ENCODE measurements around the gene TBC1D23. TPM values are rescaled to one million over a fixed set of nuclear protein-coding genes. Genes with fewer than 3 reads are reported as not detected.

TBC1D23 gene
- total and polyA plus RNA-seq, 2 experiments from 2014 or later, result 27.1 to 61.9 TPM

DNA sequence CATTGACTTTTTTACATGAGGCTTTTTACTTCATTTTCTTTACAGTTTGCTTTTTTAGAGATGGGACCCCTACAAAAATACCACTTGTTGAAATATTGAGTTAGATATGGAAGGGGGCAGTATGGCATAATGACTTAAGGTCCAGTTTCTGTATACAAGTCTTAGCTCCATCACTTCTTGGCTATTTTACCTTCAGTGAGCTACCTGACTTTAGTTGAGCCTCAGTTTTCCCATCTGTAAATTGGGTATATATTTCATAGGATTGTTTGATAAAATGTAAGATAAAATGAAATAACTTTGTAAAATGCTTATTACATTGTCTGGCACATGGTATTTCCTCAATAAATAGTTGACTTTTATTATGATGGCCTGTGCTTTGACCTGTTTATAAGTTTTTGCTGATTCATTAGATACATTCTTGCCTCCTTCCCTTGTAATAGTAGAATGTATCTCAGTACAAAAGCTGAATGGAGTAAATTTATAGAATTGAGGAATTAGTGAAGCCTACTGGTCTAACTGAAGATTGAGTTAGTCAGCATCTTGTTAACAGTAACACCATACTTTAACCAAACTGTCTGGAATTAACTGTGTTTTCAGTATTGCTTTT is 27.6 kb downstream of the TBC1D23 start:
- Histone ChIP-seq H3K9me2 (replicated peaks; ENCODE audit: insufficient read depth) (no peaks in the 10 kb centered on the region), H2AFZ (no peak overlapping the region), H3K79me2 (no peaks in the 10 kb centered on the region), H3K4me2 (no peak overlapping the region), H3K36me3 (replicated peaks; ENCODE audit: insufficient read depth, low read depth) (no peaks in the 10 kb centered on the region), H3K27ac (no peak overlapping the region), H3K9me3 (ENCODE audit: low read depth) (no peaks in the 10 kb centered on the region), H3K4me1 (ENCODE audit: insufficient read depth) (no peaks in the 10 kb centered on the region), H3K27me3 (no peaks in the 10 kb centered on the region), H3K4me3 (no peak overlapping the region), H4K20me1 (ENCODE audit: insufficient read depth, poor library complexity, severe bottlenecking) (no peaks in the 10 kb centered on the region)
- no peak for TF ChIP-seq EZH2phosphoT487 (IDR thresholded peaks at IDR 0.05; ENCODE audit: low read depth, severe bottlenecking, unreplicated experiment)
- DNase-seq (ENCODE audit: low spot score), result no peak

GRCh38 chr3:100289339-100289738 is 28.5 kb downstream of the TBC1D23 start:
- H4K20me1 ChIP-seq (ENCODE audit: insufficient read depth, poor library complexity, severe bottlenecking), result no peaks in the 10 kb centered on the region

GRCh38 chr3:100295089-100295488 is 34.3 kb downstream of the TBC1D23 start:
- no peaks in the 10 kb centered on the region for H4K20me1 ChIP-seq (ENCODE audit: insufficient read depth, poor library complexity, severe bottlenecking)
- H3K36me3 ChIP-seq (replicated peaks; ENCODE audit: insufficient read depth, low read depth), result no peaks in the 10 kb centered on the region
- H3K4me2 ChIP-seq, result no peak overlapping the region
- H3K4me3 ChIP-seq, result no peak overlapping the region
- H3K9me2 ChIP-seq (replicated peaks; ENCODE audit: insufficient read depth), result no peaks in the 10 kb centered on the region
- H3K27ac ChIP-seq, result no peak overlapping the region
- TF ChIP-seq EZH2 (IDR thresholded peaks at IDR 0.05; ENCODE audit: borderline replicate concordance), result no peak
- TF ChIP-seq EZH2phosphoT487 (IDR thresholded peaks at IDR 0.05; ENCODE audit: low read depth, severe bottlenecking, unreplicated experiment), result no peak
- no peak for TF ChIP-seq CTCF (IDR thresholded peaks at IDR 0.05; ENCODE audit: poor library complexity)
- H3K79me2 ChIP-seq, result no peaks in the 10 kb centered on the region
- no peak overlapping the region for H2AFZ ChIP-seq
- no peaks in the 10 kb centered on the region for H3K9me3 ChIP-seq (ENCODE audit: low read depth)
- no peaks in the 10 kb centered on the region for H3K4me1 ChIP-seq (ENCODE audit: insufficient read depth)
- 75% methylated on average over 1 of the region's 1 CpG for WGBS (ENCODE audit: low lambda C conversion rate, missing lambda C conversion rate)
- H3K27me3 ChIP-seq, result no peaks in the 10 kb centered on the region
- no peak for DNase-seq (ENCODE audit: low spot score)

More at GRCh38 chr3:100289339-100289738, 28.5 kb downstream of the TBC1D23 start:
- no peak for TF ChIP-seq EZH2phosphoT487 (IDR thresholded peaks at IDR 0.05; ENCODE audit: low read depth, severe bottlenecking, unreplicated experiment)
- no peak for TF ChIP-seq EZH2 (IDR thresholded peaks at IDR 0.05; ENCODE audit: borderline replicate concordance)
- no peak for TF ChIP-seq CTCF (IDR thresholded peaks at IDR 0.05; ENCODE audit: poor library complexity)
- DNase-seq (ENCODE audit: low spot score), result no peak
- H3K4me1 ChIP-seq (ENCODE audit: insufficient read depth), result no peaks in the 10 kb centered on the region
- H3K9me3 ChIP-seq (ENCODE audit: low read depth), result no peaks in the 10 kb centered on the region
- H3K9me2 ChIP-seq (replicated peaks; ENCODE audit: insufficient read depth), result no peaks in the 10 kb centered on the region
- no peak overlapping the region for H3K27ac ChIP-seq
- H3K79me2 ChIP-seq, result no peaks in the 10 kb centered on the region
- no peak overlapping the region for H3K4me3 ChIP-seq
- H3K36me3 ChIP-seq (replicated peaks; ENCODE audit: insufficient read depth, low read depth), result no peaks in the 10 kb centered on the region
- WGBS (ENCODE audit: low lambda C conversion rate, missing lambda C conversion rate), result 86% methylated on average over 2 of the region's 2 CpGs
- H3K27me3 ChIP-seq, result no peaks in the 10 kb centered on the region
- no peak overlapping the region for H2AFZ ChIP-seq
- no peak overlapping the region for H3K4me2 ChIP-seq

GRCh38 chr3:100297784-100298183 is 37.0 kb downstream of the TBC1D23 start:
- WGBS (ENCODE audit: low lambda C conversion rate, missing lambda C conversion rate), result 91% methylated on average over 2 of the region's 2 CpGs
- H3K9me3 ChIP-seq (ENCODE audit: low read depth), result no peaks in the 10 kb centered on the region
- TF ChIP-seq CTCF (IDR thresholded peaks at IDR 0.05; ENCODE audit: poor library complexity) (no peak), EZH2phosphoT487 (IDR thresholded peaks at IDR 0.05; ENCODE audit: low read depth, severe bottlenecking, unreplicated experiment) (no peak), EZH2 (IDR thresholded peaks at IDR 0.05; ENCODE audit: borderline replicate concordance) (no peak)
- no peaks in the 10 kb centered on the region for H3K9me2 ChIP-seq (replicated peaks; ENCODE audit: insufficient read depth)
- no peak overlapping the region for H2AFZ ChIP-seq
- DNase-seq (ENCODE audit: low spot score), result no peak
- no peaks in the 10 kb centered on the region for H4K20me1 ChIP-seq (ENCODE audit: insufficient read depth, poor library complexity, severe bottlenecking)
- no peak overlapping the region for H3K4me3 ChIP-seq
- H3K27ac ChIP-seq, result no peak overlapping the region
- H3K79me2 ChIP-seq, result no peaks in the 10 kb centered on the region
- H3K4me1 ChIP-seq (ENCODE audit: insufficient read depth), result no peaks in the 10 kb centered on the region
- no peaks in the 10 kb centered on the region for H3K27me3 ChIP-seq
- no peaks in the 10 kb centered on the region for H3K36me3 ChIP-seq (replicated peaks; ENCODE audit: insufficient read depth, low read depth)
- no peak overlapping the region for H3K4me2 ChIP-seq
